Mucosa of gallbladder (tissue), 1 donor: ENCODE data around the gene RSRP1. TPM values are rescaled to one million over a fixed set of nuclear protein-coding genes. Genes with fewer than 3 reads are reported as not detected.

Source experiments
- DNase-seq: peaks from one replicate; pipeline ENCODE4 v3.0.0-alpha.2; 2020; ENCODE audit warnings: low spot score
- total RNA-seq: library from RNA; stranded (reverse); gene quantifications from one replicate; pipeline ENCODE4 v1.2.1, GENCODE V29; 2021
- donor health status: DM: no; HTN: no; CAD: no.

Gene RSRP1
- total RNA-seq, 1 donor from 2014 or later = 192 TPM

GRCh38 chr1:25217598-25218232 lies 29.5 kb downstream of the RSRP1 start:
- DNase-seq = no peak

DNA sequence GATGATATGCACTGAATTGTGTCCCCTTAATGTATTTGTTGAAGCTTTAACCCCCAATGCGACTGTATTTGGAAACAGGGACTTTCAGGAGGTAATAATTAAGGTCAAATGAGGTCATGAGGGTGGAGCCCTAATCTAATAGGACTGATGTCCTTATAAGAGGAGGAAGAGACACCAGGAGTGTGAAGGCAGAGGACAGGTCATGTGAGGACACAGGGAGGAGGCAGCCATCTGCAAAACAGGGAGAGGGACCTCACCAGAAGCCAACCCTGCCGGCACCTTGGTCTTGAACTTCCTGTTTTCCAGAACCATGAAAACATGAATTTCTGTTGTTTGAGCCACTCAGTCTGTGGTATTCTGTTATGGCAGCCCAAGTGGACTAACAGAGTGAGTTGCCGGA lies 30.2 kb downstream of the RSRP1 start:
- DNase-seq = no peak

GRCh38 chr1:25216123-25216522 lies 31.1 kb downstream of the RSRP1 start:
- no peak for DNase-seq

DNA sequence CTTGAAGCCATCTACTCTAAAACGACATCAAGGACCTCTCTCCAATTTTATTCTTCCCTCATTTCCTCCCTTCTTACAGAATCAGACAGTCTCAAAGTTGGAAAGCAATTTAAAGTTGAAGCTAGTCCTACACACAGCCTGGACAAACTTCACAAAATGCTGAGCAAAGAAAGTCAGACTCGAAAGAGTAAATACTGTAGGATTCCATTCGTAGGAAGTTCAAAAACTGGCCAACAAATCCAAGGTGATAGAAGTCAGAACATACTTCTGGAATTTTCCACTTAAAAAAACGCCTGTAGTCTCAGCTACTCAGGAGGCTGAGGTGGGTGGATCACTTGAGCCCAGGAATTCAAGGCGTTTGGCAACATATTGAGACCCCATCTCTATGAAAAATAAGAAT lies 34.5 kb downstream of the RSRP1 start:
- no peak for DNase-seq

- no peak for DNase-seq
Measured at GRCh38 chr1:25210728-25211127, 36.5 kb downstream of the RSRP1 start.

DNA sequence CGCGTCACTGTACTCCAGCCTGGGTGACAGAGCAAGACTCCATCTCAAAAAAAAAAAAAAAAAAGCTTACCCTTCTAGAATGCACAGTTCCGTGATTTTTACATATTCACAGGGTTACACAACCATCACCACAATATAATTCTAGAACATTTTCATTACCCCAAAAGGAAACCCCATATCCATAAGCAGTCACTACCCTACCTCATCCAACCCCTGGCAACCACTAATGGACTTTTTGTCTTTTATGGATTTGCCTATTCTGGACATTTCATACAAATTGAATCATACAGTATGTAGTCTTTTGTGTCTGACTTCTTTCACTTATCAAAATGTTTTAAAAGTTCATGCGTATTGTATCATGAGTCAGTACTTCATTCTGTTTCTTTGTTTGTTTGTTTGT lies 37.7 kb downstream of the RSRP1 start:
- DNase-seq = no peak

- DNase-seq = no peak
Measured at GRCh38 chr1:25208561-25209222, 38.6 kb downstream of the RSRP1 start.

GRCh38 chr1:25208092-25208491 lies 39.2 kb downstream of the RSRP1 start:
- DNase-seq = no peak

- DNase-seq = no peak
Measured at GRCh38 chr1:25206201-25206600, 41.1 kb downstream of the RSRP1 start.

DNA sequence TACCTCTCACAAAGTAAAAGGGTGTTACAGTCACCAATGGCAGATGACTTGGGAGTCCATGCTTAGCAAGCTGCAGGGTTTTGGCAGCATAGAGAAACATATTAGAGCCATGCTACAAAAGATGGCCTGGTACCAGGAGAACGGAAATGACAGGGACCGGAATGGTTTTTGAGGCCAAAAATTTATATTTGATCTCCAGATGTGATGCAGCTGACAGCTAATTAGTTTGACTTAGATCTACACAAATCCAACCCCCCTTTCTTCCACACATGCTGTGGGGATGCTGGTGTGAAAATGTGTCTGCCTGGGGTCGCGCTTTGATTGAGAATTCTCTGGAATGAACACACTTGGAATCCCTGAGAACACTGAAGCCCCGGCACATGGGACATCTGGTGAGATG lies 41.5 kb downstream of the RSRP1 start:
- DNase-seq = no peak

DNA sequence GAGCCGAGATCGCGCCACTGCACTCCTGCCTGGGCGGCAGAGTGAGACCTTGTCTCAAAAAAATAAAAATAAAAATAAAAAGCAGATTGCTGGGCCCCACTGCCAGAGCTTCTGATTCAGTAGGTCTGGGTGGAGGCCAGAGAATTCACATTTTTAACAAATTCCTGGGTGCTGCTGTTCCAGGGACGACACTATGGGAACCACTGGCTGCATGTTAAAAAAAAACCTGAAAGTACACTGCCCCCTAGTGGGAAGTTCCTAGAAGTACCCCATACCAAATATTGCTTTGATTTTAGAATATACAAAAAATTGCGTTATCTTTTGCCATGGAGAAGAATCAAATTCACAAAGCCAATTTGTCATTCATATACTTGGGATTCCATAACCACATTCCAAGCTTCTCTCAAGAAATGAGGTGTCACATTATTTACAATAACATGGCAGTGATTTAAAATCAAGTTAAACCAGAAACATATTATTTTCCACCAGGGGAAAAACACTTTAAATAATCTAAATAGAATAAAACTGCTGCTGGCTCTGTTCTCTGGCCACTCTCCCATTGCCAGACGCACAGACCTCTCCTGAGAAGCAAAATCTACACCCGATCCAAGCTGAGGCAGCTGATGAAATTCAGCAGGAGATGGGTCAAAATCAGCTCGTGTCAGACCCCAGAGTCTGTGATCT lies 42.3 kb downstream of the RSRP1 start:
- no peak for DNase-seq

DNA sequence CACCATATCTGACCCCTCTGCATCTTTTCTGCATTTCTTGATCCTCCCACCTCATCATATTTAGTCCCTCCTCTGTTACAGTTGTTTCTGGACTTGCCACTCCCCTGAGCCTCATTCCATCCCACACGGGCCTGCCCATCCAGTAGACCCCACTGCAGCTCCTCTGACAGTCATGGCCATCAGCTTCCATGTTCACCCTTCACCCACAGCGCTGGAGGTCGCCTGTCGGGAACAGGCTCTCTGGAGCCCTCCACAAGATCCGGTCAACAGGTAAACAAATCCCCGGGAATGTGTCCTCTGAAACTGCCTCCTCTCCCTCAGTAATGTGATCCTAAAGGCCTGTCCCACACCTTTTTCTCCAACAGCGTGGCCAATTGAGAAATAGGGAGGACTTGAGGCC lies 46.2 kb downstream of the RSRP1 start:
- no peak for DNase-seq

- no peak for DNase-seq
Measured at GRCh38 chr1:25199819-25200620, 47.2 kb downstream of the RSRP1 start.

DNA sequence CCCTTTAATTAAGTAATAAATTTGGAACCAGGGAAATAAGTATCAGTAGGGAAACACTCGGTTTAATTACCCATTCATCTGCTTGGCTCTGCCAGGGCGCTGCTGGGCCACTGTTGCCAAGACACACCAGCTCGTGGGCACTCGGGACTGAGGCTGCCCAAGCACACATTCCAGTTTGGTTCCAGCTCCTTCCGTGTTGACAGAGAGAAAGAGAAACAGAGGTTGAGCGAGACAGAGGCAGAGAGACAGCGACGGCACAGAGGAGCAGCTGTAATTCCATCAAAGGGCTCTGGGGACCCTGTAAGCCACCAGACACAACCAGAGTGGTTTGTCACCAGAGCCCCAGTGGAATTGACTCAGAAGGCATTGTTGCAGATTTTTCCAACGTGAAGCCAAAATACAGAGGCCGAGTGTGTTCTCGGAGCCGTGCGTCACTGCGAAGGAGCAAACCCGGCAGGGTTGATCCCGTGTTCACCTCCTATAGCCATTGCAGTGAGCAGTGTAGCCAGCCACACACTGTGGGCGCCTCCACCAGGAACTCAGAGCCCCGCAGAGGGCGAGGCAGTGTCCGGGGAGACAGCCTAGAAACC lies 48.5 kb downstream of the RSRP1 start:
- DNase-seq = peak; percentile 58

- DNase-seq = peak; percentile 21
Measured at GRCh38 chr1:25197982-25198662, 49.1 kb downstream of the RSRP1 start.

DNA sequence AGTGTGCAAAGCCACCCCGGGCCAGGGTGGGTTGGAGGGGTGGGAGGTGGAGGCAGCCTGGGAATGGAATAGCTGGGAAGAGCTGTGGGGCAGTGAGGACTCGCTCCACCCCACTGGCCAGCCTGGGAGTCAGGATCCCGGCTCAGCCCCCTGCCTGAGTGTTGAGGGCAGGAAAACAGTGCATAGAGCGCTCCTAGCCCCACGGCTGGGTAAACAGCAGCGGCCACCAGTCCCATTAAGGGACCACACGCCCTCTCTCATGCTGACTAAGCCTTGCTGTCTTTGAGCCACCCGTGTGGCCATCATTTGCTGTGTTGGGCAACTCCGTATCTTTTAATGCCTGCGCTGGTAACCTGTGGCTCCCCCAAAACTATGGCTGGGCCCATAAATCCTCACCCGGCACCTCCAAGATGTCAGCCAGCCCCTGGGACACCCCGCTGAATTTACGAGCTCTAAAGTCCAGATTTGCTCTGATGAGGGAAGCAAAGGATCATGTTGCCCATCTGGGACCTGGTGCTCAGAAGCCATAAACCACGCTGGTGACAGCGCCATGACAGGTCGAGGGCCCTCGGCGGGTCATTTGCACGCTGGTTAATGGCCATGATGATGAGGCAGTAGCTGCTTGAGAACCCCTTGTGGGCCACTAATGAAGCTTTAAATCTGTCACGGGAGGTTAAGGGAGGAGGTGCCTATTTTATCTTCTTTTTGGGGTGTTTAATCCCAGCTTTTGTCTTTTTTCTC lies 49.8 kb downstream of the RSRP1 start:
- no peak for DNase-seq

DNA sequence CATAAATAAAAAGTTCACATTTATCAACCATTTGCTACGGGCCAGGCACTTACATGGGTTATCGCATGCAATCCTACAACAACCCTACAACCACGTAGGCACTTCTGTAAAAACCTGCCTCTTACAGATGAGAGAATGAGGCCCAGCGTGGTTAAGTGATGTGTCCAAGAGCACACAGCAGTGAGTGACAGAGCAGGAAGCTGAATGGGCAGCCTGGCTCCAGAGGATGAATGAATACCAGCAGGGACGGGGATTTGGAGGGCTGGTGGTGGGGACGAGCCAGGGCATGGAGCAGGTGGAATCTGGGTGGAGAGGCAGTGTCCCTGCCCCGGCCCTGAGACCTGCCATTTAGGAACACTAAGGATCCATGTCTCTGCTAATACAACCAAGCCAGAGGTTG lies 50.4 kb downstream of the RSRP1 start:
- no peak for DNase-seq

DNA sequence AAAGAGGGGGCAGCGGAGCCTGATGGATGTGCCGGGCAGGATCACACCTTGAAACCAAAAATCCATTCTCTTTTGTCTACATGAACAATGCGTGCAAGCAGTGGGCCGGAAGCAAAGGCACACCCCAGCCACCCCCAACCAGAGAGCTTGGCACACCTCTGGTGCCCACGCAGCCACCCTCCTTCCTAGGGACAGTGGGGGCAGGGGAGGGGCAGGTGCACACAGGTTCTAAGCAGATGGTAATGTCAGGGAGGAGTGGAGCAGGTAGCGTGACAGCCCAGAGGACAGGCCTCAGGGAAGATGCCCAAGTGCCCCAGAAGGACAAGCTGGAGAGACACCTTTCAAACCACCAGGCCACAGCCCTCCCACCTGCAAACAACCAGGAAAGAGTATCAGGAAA lies 51.4 kb downstream of the RSRP1 start:
- peak; percentile 27 for DNase-seq

- peak; percentile 48 for DNase-seq
Measured at GRCh38 chr1:25194572-25195020, 52.7 kb downstream of the RSRP1 start.

GRCh38 chr1:25194054-25194453 lies 53.2 kb downstream of the RSRP1 start:
- DNase-seq = no peak

DNA sequence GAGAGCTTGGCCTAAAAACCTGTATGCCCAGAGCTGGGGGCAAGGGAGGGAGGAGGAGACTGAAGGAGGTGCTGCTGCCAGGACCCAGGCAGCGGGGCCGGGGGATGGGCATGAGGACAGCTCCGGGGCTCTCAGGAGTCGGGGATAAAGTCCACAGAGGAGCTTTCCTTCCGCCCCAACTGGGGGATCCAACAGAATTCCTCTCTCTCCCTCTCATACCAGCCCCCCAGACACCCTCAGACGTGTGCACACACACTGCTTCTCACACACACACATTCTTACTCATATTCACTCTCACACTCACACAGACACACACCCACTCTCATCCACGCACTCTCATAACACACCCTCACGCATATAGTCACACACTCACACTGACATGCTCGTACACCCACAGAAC lies 54.0 kb downstream of the RSRP1 start:
- DNase-seq = peak; percentile 35
